Activated CD4-positive, CD25-positive, alpha-beta regulatory T cell treated with anti-CD3 and anti-CD28 coated beads, Interleukin-2, amount 50 U/mL, for 16 hours (primary cell): ENCODE data around the gene IFNA13.
A peak's percentile ranks its signal among the peaks of the same experiment; 100 is the strongest.
"Not testable (repeated sequence)": the region's sequence is repeated elsewhere in the genome, so short reads cannot be mapped to it uniquely, and the experiment has no call there.

Experiments
- DNase-seq: peaks from one replicate; pipeline ENCODE4 v3.0.0-alpha.2; 2020; ENCODE audit warnings: low read depth, low spot score

The IFNA13 gene

DNA sequence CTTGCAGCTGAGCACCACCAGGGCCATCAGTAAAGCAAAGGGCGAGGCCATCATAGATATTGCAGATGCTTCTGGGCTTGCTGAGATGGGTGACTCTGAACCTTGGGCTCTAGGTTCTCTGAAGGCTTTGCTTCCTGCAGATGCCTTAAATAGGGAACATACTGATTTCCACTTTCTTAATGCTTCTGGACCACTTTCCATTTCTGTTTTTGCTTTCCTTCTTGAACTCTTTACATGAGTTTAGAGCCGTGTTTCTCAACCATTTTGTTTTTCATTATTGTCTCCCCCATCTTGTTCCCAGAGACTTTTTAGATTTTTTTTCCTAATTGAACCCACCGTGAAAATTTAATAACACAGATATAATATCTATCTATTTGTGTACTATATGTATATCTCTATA, at the start of gene IFNA13:
Gene IFNA13 (minus strand): TSS at position 101 of the 400 bp plus-strand sequence. CDS start 47 bp downstream, at position 54.
- no peak for DNase-seq

DNA sequence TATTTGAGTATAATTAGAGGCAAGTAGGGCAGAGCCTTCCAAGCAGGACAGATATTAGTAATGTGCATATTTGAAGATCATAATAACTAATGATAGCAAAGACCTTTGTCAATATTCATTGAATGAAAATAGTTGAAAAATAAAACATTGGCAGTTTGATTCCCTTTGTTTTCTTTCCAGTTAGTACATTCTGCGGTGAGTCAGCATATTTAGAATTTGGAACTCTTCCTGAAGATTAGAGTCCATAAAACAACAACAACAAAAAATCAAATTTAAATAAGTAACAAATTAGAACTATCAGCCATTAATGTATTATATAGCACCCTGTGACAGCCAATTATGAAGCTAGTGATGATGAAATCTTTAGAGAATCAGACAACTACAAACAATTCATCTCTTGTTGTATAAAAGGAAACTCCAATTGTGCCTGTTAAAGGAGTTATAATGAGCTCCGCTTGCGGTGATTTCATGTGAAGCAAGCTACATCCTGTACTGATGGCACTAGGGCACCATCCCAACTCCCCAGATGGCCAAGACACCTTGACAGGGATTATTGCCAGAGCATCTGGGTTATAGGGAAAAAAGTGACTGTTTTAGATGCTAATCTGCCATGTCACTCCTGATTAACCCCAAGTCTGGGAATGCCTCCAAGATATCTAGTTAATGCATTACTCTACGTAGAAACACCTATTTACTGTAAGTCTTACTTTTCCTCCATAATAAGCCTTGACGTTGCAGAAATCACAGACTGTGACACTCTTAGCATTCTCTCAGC, 47.8 kb upstream of the IFNA13 start:
- no peak for DNase-seq

DNA sequence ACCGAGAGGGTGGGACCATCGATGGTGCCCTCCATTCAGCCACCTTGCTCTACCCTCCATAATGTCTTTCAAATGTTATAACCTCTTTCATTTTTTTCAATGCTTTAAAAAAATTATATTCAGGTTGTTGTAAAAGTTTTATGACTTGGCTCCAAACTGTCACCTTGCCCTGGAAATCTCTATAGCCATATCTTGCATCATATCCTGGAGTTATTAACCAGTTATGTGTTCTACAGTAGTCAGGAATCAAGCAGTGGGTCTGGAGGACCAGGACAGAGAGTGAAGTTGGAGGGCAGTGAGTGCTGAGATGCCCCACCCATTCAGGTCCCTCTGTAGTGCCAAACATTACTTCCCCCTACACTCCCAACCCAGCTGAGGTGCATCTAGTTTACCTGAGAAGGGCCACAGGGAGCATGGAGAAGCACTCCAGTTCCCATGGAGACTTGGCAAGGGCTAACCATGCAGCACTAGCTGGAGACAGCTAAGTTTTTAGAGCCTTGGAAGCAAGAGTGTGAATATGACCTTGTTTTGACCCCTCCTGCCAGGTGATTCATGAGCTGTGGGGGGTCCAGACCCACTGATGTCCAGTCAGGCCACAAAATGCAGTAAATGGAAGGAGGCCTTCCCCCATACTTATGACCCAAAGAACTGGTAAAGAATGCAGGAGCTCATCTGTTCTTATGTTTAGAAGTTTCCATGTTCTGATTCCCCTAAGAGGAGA, 46.5 kb upstream of the IFNA13 start:
- DNase-seq: no peak

DNA sequence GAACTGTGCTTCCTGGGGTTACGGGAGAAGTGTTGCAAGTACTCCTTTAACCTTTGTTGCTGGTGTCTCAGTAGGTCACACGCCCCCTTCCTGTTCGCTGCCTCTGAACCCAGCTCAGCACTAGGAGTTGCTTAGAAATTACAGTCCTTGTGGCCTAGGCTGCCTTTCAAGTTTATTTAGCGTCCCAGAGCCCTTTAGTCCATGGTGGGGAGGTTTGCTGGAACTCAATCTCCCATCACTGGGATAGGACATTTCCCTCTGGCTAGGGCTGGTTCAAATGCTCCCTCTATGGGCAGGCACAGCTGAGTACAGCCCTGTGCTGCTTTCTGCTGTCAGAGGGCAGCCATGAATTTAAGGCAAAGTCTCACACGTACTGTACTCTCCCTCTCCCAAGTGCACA, 45.8 kb upstream of the IFNA13 start:
- no peak for DNase-seq

DNA sequence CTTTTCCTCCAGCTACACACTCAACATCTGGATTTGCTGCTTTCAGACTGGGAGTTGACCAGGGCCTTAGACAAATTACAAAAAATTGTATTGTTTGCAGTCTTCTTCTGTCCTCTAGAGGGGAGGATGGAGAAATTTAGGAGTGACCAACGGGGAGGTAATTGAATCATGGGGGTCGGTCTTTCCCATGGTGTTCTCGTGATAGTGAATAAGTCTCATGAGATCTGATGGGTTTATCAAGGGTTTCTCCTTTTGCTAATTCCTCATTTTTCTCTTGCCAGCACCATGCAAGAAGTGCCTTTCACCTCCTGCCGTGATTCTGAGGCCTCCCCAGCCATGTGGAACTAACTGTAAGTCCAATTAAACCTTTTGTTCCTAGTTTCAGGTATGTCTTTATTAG, 45.3 kb upstream of the IFNA13 start:
- no peak for DNase-seq

DNA sequence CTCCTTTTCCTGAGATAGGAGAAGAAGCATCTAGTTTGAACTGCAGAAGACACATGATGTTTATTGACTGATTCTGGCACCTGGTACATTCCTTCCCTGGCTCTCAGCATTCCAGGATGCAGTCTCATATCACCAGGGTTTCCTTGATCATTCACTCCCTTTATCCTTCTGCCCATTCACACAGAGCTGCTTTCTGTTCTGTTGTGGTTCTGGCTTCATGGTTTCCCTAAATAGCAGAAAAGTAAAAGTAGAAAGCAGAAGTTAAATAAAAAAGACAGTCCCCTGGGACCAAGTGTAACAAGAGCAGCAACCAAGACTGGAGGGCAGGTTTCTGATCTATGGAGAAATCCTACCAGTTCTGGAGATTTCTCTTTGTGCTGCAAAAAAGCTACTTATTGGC, 44.2 kb upstream of the IFNA13 start:
- DNase-seq: no peak

DNA sequence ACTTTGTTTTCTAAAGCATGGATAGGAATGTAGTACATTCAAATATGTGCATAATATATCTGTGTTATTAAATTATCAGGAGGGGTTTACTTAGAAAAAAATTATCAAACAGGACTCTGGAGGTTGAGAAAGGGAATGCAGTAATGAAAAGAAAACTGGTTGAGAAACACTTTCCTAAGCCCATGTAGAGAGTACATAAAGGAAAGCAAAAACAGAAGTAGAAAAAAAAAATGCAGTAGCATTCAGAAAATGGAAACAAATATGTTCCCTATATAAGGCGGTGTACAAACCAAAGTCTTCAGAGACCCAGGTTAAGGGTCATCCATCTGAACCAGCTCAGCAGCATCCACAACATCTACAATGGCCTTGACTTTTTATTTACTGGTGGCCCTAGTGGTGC, 41.0 kb upstream of the IFNA13 start, which contains the start of gene IFNA8:
Gene IFNA8 (plus strand): TSS at position 301 of the 400 bp plus-strand sequence. CDS start 60 bp downstream, at position 361.
- no peak for DNase-seq

DNA sequence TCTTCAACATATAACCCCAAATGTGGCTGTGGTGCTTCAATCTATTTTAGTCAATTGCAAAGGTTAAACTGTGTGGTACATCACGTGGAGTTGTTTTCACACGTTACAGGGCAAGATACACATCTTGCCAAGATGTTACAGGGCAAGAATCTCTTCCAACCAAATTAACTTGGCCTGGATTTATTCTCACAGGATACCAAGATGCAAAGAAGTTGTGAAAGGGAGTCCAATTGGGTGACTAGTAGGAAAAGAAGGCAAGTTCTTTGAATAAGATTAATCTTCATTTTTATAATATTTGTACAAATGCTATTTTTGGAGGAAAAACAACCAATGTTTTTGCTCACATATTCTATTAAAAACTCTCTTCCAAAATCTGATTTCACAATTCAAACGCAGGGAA, 36.3 kb upstream of the IFNA13 start:
- DNase-seq: no peak

DNA sequence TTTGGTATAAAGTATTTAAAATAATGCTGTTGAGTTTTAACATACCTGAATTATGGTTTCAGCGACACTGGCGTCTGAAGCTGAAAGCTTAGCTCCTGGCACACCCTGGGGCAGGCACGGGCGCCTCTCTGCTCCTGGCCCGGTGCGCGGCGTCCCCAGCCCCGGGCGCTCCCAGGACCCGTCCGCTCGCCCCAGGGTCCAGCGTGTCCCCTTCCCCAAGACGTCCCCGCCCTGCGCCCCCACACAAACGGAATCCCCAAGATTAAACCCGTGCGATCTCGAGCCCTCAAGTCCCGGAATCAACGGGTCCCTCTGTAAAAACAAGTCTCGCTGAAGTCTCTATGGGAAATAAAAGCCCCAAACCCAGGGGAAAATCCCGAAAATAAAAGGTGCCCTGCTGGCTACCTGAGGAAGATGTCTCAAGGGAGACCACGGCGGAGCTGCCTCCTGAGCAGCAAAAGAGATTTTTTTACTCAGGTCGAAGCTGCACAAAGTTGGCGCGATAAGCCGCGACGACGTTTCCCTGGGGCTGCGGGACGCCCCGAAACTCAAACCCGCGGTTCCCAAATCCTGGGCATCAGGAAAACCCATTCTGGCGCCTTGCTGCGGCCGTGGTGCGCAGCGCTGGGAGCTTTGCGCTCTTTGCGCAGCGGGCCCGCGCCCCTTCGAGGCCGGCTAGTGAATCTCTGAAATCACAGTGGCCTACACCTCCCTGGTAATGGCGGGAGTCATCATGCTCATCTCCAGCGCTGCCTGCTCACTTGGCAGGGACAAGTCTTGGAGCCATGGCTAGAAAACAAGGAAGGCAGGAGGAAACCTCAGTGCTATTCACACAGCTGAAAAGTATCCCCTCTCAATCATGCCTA, 34.8 kb upstream of the IFNA13 start:
- DNase-seq: no peak

DNA sequence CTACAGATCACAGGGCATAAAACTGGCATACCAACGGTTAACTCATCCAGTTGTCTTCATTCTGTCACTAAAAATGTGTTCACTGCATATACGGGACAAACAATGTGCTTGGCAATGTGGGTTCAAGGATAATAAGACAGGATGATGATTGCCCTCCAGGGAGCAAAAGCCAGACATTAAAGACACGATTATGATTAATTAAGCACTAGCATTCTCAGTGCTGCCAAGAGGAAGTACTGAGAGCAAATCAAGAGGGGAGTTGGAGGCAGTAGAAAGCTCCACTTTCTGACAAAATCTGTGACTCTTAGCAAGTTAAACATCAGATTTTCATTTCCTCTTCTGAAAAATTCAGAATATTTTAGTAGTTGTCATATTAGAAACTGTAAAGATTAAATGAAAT, 32.1 kb upstream of the IFNA13 start:
- no peak for DNase-seq

DNA sequence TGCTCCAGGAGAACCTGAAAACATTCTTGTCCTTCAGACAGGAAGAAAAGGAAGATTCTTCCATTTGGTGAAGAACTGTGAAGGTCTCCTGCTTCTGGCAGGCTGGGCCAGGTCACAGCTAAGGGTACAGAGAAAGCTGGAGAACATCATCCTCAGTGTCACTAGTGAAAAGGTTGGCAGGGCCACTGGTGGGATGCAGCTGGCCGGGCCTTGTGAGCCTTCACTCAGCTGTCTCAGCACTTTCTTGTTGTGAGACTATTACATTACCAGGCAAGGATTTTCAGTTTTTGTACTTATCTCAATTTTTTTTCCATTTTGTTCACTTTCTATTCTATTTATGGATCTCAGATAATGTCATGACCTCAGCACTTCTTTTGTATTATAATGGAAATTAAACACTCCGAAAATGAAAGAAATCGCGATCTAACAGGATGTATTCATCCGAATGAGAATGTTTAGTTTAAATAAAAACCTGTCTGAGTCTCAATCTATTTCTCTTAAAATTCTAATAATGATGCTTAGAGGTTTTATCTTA, 31.2 kb upstream of the IFNA13 start:
- DNase-seq: no peak

DNA sequence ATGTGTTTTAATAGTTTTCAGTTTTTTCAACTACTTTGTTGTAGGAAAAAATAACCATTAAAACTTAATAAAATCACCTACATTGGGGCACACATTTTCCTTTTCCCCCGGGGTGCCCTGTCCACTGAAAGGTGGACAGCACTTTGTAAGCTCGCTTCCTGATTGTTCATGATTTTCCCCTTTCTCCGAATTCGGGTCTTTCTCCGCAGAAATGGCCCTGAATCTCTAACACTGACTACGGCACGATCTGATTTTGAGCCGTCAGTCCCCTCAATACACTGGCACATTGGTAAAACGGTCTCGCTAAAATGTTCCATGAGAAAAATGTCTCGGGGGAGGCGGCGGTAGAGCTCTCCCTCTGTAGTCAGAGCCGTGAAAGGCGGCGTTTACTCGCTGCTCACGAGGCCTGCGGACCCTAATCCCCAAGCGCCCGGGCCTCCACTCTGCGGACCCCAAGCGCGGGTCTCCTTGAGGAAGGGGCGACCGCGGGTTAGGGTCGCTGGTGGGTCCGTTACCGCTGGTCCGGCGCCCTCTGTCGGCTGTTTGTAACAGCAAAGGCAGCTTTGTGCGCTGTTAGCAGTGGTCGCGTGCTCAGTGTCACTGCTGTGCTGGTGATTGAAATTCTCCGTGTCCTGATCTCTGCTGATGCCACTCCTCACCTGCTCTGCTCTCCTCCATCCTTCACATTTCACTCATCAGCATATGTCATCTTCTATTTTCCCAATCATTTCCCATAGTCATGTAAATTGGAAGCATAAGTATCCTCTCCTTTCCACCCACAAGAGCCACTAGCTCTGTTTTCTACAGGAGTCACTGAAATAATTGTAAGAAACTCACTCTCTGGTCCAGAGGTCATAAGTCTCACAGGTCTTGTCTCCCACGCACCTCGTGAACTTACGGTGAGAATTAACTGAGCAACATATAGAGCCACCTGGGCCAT, 28.2 kb upstream of the IFNA13 start:
- DNase-seq: peak; percentile 34

DNA sequence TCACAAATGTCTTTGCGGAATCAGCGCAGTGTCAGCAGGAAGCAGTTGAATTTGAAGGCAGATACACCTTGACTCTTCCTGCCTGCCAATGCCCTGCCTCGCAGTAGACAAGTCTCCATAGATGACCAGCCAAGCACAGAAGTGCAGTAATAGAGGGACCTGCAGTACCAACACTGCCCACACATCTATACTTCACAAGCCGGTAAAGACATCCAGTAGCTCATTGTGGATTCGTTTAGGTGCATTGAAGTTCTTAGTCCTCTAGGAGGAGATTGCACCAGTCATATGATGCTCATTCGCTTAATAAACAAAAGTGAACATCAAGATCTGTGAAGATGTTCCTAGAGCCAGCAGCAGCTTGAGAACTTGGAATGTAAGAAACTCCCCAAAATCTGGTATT, 24.4 kb upstream of the IFNA13 start:
- DNase-seq: no peak

DNA sequence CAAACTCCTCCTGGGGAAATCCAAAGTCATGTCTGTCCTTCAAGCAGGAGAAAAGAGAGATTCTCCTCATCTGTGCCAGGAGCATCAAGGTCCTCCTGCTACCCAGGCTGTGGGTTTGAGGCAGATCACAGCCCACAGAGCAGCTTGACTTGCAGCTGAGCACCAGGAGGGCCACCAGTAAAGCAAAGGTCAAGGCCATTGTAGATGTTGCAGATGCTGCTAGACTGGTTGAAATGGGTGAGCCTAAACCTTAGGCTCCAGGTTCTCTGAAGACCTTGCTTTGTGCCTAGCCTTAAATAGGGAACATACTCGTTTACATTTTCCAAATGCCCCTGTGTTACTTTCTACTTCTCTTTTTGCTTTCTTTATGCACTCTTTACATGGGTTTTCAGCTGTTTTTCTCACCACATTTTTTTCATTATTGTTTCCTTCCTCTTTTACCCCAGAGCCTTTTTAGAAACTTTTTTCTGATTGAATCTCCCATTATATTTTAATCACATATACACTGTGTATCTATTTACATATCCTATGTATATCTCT, 17.3 kb upstream of the IFNA13 start, which contains the start of gene IFNA2:
Gene IFNA2 (minus strand): TSS at position 268 of the 540 bp plus-strand sequence. CDS start 69 bp downstream, at position 199.
- no peak for DNase-seq

DNA sequence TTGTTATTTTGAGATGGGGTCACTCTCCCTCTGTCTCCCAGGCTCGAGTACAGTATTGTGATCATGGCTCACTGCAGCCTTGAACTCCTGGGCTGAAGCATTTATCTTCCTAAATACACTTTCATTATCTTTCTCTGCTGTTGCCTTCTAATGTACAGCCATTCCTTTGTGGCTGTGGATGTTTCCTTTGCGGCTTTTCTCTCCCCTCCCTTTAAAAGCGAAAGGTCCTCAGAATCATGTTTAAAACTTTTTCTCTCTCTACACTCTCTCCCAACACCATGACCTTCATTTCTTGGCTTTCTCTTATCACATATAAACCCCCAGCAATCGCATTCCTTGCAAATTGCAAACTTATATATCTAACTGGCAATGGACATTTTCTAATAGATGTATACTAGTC, 15.8 kb upstream of the IFNA13 start:
- no peak for DNase-seq

DNA sequence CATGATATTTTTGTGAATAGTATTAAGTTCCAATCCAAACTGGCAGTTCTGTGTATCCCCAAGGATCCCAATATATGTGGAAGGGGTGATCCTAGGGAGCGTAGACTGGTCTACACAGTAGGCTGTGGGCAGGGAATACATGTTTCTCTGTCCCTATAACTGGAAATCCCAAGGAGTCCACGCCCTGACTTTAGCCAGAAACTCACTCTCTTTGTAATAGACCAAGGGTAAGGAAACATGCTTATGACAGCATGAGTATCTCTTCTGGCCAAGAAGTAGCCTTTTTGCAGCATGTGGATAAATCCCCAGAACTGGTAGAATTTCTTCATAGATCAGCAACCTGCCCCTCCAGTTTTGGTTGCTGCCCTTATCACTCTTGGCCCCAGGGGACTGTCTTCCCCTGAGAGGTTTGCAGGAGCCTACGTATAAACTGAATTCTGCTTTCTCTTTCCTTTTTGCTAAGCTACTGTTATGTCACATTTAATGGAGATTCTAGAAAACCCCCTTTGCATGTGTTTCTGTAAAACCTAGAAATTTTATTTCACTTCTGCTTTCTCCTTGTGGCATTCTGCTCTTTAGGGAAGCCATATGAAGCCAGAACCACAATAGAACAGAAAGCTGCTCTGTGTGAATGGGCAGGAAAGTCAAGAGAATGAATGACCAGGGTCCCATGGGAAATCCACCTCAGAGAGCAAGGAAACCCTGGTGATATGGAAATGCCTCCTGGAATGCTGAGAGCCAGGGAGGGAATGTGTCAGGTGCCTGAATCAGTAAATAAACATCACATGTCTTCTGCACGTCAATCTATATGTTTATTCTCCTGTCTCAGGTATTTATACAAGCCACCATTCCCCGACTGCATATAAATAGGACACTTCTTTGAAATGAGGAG, 13.8 kb upstream of the IFNA13 start:
- no peak for DNase-seq

DNA sequence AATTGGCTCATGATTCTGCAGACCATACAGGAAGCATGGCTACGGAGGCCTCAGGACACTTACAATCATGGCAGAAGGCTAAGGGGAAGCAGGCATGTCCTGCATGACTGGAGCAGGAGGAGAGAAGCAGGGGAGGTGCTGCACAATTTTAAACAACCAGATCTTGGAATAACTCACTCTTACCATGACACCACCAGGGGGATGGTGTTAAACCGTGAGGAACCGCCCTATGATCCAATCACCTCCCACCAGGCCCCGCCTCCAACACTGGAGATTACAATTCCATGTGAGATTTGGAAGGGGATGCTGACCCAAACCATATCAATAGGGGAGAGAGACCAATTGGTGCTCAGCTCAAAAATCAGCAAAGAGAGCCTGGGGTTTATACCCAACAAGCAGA, 3.6 kb upstream of the IFNA13 start:
- not testable (repeated sequence) for DNase-seq

DNA sequence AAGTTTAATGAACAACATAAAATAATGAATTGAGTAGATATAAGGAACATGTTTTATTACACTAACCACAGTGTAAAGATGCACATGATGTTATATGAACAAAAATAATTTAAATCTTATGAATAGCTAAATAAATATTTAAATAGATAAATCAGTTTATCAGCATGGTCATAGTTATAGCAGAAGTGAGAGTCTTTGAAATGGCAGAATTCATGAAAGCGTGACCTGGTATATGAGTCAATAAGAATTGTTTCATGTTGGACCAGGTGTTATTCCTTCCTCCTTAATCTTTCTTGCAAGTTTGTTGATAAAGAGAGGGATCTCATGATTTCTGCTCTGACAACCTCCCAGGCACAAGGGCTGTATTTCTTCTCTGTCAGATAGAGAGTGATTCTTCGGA, 688 bp downstream of the IFNA13 start:
- not testable (repeated sequence) for DNase-seq

DNA sequence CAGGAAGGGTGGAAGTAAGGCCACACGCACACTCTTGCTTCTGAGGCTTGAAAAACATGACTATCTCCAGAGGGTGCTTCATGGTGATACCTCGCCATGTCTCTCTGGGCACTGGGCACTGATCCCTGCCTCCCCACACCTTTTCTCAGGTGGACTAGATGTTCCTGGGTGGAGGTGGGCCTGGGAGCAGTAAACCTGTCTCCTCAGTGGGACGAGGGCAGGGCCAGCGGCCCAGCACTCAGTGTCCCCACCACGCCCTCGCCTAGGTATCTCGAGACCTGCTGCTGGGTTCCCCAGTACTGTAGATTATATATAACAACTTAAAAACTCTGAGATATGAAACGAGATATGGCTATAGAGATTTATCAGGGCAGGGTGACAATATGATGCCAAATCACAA, 5.6 kb downstream of the IFNA13 start:
- no peak for DNase-seq
